OCI-LY3 (cell line): ENCODE data around the gene CCDC198.

Source experiments
- H2AFZ ChIP-seq: fragments of 200-600, 300-600 bp; shearing (Covaris generic); 2 replicates; pipeline ENCODE4 v1.6.0; 2014; ENCODE audit warnings: antibody characterized with exemption, low read depth, low read length
- H3K27ac ChIP-seq: fragments of 200-600, 300-600 bp; sonication (generic); 2 replicates; pipeline ENCODE4 v1.5.1; 2014; ENCODE audit warnings: mild to moderate bottlenecking, low read length, moderate library complexity, mixed read lengths
- H3K27me3 ChIP-seq: fragments of 200-600, 300-600 bp; sonication (generic); 2 replicates; pipeline ENCODE4 v1.6.1; 2014; ENCODE audit warnings: low read depth, low read length, mixed read lengths
- H3K36me3 ChIP-seq: fragments of 200-600, 300-600 bp; sonication (generic); replicated peaks from 2 replicates; pipeline ENCODE3; 2014; ENCODE audit warnings: low read depth, low read length, mixed read lengths
- H3K4me1 ChIP-seq: fragments of 300-600, 200-600 bp; sonication (generic); 2 replicates; pipeline ENCODE4 v1.6.1; 2014; ENCODE audit warnings: low read length, mixed read lengths
- H3K4me2 ChIP-seq: fragments of 200-600, 300-600 bp; sonication (generic); 2 replicates; pipeline ENCODE4 v1.6.1; 2014; ENCODE audit warnings: low read length, mixed read lengths
- H3K4me3 ChIP-seq: fragments of 300-600, 200-600 bp; sonication (generic); 2 replicates; pipeline ENCODE4 v1.5.1; 2014; ENCODE audit warnings: antibody characterized with exemption, mild to moderate bottlenecking, low read length, moderate library complexity
- H3K79me2 ChIP-seq: fragments of 300-600, 200-600 bp; shearing (Covaris generic); 2 replicates; pipeline ENCODE4 v1.6.1; 2014; ENCODE audit warnings: mild to moderate bottlenecking, low read length, mixed read lengths
- H3K9ac ChIP-seq: fragments of 300-600, 200-600 bp; shearing (Covaris generic); 2 replicates; pipeline ENCODE4 v1.6.0; 2014; ENCODE audit warnings: mild to moderate bottlenecking, low read length, moderate library complexity
- H3K9me3 ChIP-seq: fragments of 200-600, 300-600 bp; shearing (Covaris generic); 2 replicates; pipeline ENCODE4 v1.6.1; 2014; ENCODE audit warnings: low read length, mixed read lengths; ENCODE audit not compliant: insufficient read depth
- H4K20me1 ChIP-seq: fragments of 200-600, 300-600 bp; sonication (generic); 2 replicates; pipeline ENCODE4 v1.6.1; 2016; ENCODE audit warnings: low read length, mixed read lengths; ENCODE audit not compliant: insufficient read depth
- CTCF ChIP-seq: fragments of 200-600, 300-600 bp; sonication (generic); IDR thresholded peaks from 2 replicates; pipeline ENCODE4 v1.5.1; 2014; ENCODE audit warnings: antibody characterized with exemption, low read length, low read depth
- EZH2phosphoT487 ChIP-seq: fragments of 200-600 bp; shearing (Covaris generic); IDR thresholded peaks from 2 replicates; pipeline ENCODE4 v1.6.1; 2018; ENCODE audit warnings: antibody characterized with exemption, mixed run types, low read depth

CCDC198 gene

GRCh38 chr14:57492859-57493258 is 798 bp downstream of the CCDC198 start:
- Histone ChIP-seq H3K4me1 (no peaks in the 10 kb centered on the region), H3K4me3 (no peak overlapping the region), H4K20me1 (no peaks in the 10 kb centered on the region), H3K79me2 (no peaks in the 10 kb centered on the region), H3K36me3 (no peaks in the 10 kb centered on the region), H3K9ac (no peak overlapping the region), H3K4me2 (no peak overlapping the region), H3K27ac (no peak overlapping the region), H2AFZ (no peak overlapping the region), H3K27me3 (peaks cover 27% of the 10 kb centered on the region), H3K9me3 (no peaks in the 10 kb centered on the region)
- TF ChIP-seq CTCF (no peak), EZH2phosphoT487 (no peak)

- Histone ChIP-seq H3K27ac (no peak overlapping the region), H3K9me3 (no peaks in the 10 kb centered on the region), H3K27me3 (peaks cover 22% of the 10 kb centered on the region), H3K4me3 (no peak overlapping the region), H3K4me1 (no peaks in the 10 kb centered on the region), H3K9ac (no peak overlapping the region), H3K79me2 (no peaks in the 10 kb centered on the region), H4K20me1 (no peaks in the 10 kb centered on the region), H3K4me2 (no peak overlapping the region), H2AFZ (no peak overlapping the region), H3K36me3 (no peaks in the 10 kb centered on the region)
- TF ChIP-seq CTCF (no peak), EZH2phosphoT487 (no peak)
Observed at GRCh38 chr14:57491640-57492039, 2.0 kb downstream of the CCDC198 start.

- Histone ChIP-seq H2AFZ (no peak overlapping the region), H3K9me3 (no peaks in the 10 kb centered on the region), H3K27me3 (peaks cover 26% of the 10 kb centered on the region), H4K20me1 (no peaks in the 10 kb centered on the region), H3K4me1 (peaks cover 10% of the 10 kb centered on the region), H3K4me3 (no peak overlapping the region), H3K9ac (no peak overlapping the region), H3K36me3 (no peaks in the 10 kb centered on the region), H3K79me2 (no peaks in the 10 kb centered on the region), H3K4me2 (no peak overlapping the region), H3K27ac (no peak overlapping the region)
- TF ChIP-seq CTCF (no peak), EZH2phosphoT487 (no peak)
Observed at GRCh38 chr14:57487771-57488170, 5.9 kb downstream of the CCDC198 start.

GRCh38 chr14:57486767-57487379 is 6.8 kb downstream of the CCDC198 start:
- TF ChIP-seq EZH2phosphoT487 (no peak), CTCF (peak; percentile 78)
- Histone ChIP-seq H3K27ac (no peak overlapping the region), H4K20me1 (no peaks in the 10 kb centered on the region), H3K4me2 (no peak overlapping the region), H3K9me3 (no peaks in the 10 kb centered on the region), H3K36me3 (no peaks in the 10 kb centered on the region), H2AFZ (no peak overlapping the region), H3K9ac (no peak overlapping the region), H3K79me2 (no peaks in the 10 kb centered on the region), H3K4me1 (peaks cover 10% of the 10 kb centered on the region), H3K27me3 (peaks cover 35% of the 10 kb centered on the region), H3K4me3 (no peak overlapping the region)
